HCT116 (cell line): Measurements from ENCODE around the gene MTREX.

Source experiments
- CEBPB ChIP-seq: IDR thresholded peaks from 2 replicates; pipeline ENCODE4 v1.6.1; 2012; ENCODE audit warnings: low read depth
- EZH2 ChIP-seq: fragments of 200-600 bp; sonication (generic); IDR thresholded peaks from 2 replicates; pipeline ENCODE4 v1.6.1; 2017; ENCODE audit warnings: antibody characterized with exemption, mixed run types
- JUND ChIP-seq: IDR thresholded peaks from 2 replicates; pipeline ENCODE4 v1.6.1; 2012
- POLR2A ChIP-seq: IDR thresholded peaks from 2 replicates; pipeline ENCODE4 v1.7.0; 2011; ENCODE audit warnings: borderline replicate concordance; ENCODE audit not compliant: insufficient read depth, insufficient read length; ENCODE audit errors: extremely low read depth
- ZFX ChIP-seq: fragments of 450-650 bp; IDR thresholded peaks from 2 replicates; pipeline ENCODE4 v1.6.1; 2017
- TF ChIP-seq, protein P1 (sequence below), 3 experiments: fragments of 200-600 bp in 1 of 3; sonication (generic) in 1 of 3; IDR thresholded peaks in 2 of 3; conservative IDR thresholded peaks in 1 of 3; 2 replicates each; pipeline ENCODE4 v1.5.1; 2012 to 2017; ENCODE audit warnings: low read depth in 2 of 3, low read length in 2 of 3, antibody characterized with exemption in 1 of 3, borderline replicate concordance in 1 of 3, control low read depth in 1 of 3, mild to moderate bottlenecking in 1 of 3, mixed read lengths in 1 of 3, mixed run types in 1 of 3, moderate library complexity in 1 of 3; ENCODE audit not compliant: insufficient read depth in 1 of 3
- TF ChIP-seq, protein P2 (sequence below): IDR thresholded peaks from 2 replicates; pipeline ENCODE4 v1.6.1; 2012

DNA sequence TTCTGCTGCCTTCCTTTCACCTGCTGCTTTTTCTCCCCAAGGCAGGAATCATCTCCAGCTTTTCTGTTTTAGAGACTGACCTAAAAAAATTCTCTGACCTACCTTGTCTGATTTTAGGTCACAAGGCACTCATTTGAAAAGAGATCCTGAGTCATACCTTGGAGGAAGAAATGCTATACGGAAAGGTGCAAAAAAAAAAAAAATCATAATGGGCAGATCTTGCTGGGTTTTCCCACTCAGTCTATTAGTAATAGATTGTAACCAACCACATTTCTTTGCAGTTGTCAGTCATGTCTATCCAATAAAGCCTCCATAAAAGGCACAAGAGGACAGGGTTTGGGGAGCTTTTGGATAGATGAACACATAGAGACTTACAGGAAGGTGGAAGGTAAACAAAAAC lies 70.0 kb downstream of the MTREX start:
- no peak for TF ChIP-seq CEBPB
- TF ChIP-seq ZFX, result no peak
- TF ChIP-seq, protein P1, sequence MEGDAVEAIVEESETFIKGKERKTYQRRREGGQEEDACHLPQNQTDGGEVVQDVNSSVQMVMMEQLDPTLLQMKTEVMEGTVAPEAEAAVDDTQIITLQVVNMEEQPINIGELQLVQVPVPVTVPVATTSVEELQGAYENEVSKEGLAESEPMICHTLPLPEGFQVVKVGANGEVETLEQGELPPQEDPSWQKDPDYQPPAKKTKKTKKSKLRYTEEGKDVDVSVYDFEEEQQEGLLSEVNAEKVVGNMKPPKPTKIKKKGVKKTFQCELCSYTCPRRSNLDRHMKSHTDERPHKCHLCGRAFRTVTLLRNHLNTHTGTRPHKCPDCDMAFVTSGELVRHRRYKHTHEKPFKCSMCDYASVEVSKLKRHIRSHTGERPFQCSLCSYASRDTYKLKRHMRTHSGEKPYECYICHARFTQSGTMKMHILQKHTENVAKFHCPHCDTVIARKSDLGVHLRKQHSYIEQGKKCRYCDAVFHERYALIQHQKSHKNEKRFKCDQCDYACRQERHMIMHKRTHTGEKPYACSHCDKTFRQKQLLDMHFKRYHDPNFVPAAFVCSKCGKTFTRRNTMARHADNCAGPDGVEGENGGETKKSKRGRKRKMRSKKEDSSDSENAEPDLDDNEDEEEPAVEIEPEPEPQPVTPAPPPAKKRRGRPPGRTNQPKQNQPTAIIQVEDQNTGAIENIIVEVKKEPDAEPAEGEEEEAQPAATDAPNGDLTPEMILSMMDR (IDR thresholded peaks at IDR 0.05 in 2 of 3, conservative IDR thresholded peaks at IDR 0.05 in 1 of 3; ENCODE audit: borderline replicate concordance in 1 of 3, insufficient read depth in 1 of 3, low read depth in 2 of 3, low read length in 2 of 3), result no peak
- TF ChIP-seq, protein P2, sequence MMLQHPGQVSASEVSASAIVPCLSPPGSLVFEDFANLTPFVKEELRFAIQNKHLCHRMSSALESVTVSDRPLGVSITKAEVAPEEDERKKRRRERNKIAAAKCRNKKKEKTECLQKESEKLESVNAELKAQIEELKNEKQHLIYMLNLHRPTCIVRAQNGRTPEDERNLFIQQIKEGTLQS, result no peak
- TF ChIP-seq POLR2A, result no peak
- no peak for TF ChIP-seq JUND
- no peak for TF ChIP-seq EZH2
